C4-2B (cell line): ENCODE results near the gene PITPNC1.
"Not testable (repeated sequence)": the region's sequence is repeated elsewhere in the genome, so short reads cannot be mapped to it uniquely, and the experiment has no call there.

Experiments
- CTCF ChIP-seq: fragments of 450-650 bp; conservative IDR thresholded peaks from 2 replicates; pipeline ENCODE4 v1.5.1; 2017; ENCODE audit warnings: mild to moderate bottlenecking
- ZFX ChIP-seq: fragments of 450-650 bp; IDR thresholded peaks from 2 replicates; pipeline ENCODE4 v1.6.1; 2017

- TF ChIP-seq CTCF, ZFX: not testable (repeated sequence)
Observed at GRCh38 chr17:67338353-67338752, 38.7 kb upstream of the PITPNC1 start.
